Measurements from ENCODE around the gene LECT2.

Gene LECT2

GRCh38 chr5:135990528-135991255 lies 35.9 kb upstream of the LECT2 start:
- H3K4me1 Mint-ChIP-seq (ENCODE audit: low read depth in 2 of 2), result no peaks in the 10 kb centered on the region
- DNase-seq (no peak), ATAC-seq (replicated peaks) (no peak)
- no peaks in the 10 kb centered on the region for H3K36me3 Mint-ChIP-seq (ENCODE audit: insufficient read depth)
- no peak overlapping the region for H3K27ac Mint-ChIP-seq
- peaks cover 23 to 62% of the 10 kb centered on the region in 2 donors for H3K27me3 Mint-ChIP-seq
- H3K4me3 Mint-ChIP-seq, result no peak overlapping the region
- H3K9me3 Mint-ChIP-seq, result peaks cover 0 to 3% of the 10 kb centered on the region in 2 donors

- Mint-ChIP-seq H3K27me3 (peaks cover 20 to 54% of the 10 kb centered on the region in 2 donors), H3K36me3 (ENCODE audit: insufficient read depth) (no peaks in the 10 kb centered on the region), H3K4me3 (no peak overlapping the region), H3K9me3 (peaks cover 0 to under 1% of the 10 kb centered on the region in 2 donors), H3K4me1 (ENCODE audit: low read depth in 2 of 2) (no peaks in the 10 kb centered on the region), H3K27ac (no peak overlapping the region)
- ATAC-seq (replicated peaks), result no peak
- no peak for DNase-seq
Measured at GRCh38 chr5:135989686-135990085, 34.9 kb upstream of the LECT2 start.

- Mint-ChIP-seq H3K9me3 (no peaks in the 10 kb centered on the region), H3K27me3 (peaks cover 18 to 50% of the 10 kb centered on the region in 2 donors), H3K27ac (no peak overlapping the region), H3K4me3 (no peak overlapping the region), H3K36me3 (ENCODE audit: insufficient read depth) (no peaks in the 10 kb centered on the region), H3K4me1 (ENCODE audit: low read depth in 2 of 2) (no peaks in the 10 kb centered on the region)
- DNase-seq, result no peak
- no peak for ATAC-seq (replicated peaks)
Measured at GRCh38 chr5:135988546-135988945, 33.8 kb upstream of the LECT2 start.

GRCh38 chr5:135986891-135987401 lies 32.2 kb upstream of the LECT2 start:
- H3K4me3 Mint-ChIP-seq, result no peak overlapping the region
- DNase-seq (no peak), ATAC-seq (replicated peaks) (no peak)
- H3K27ac Mint-ChIP-seq, result no peak overlapping the region
- H3K36me3 Mint-ChIP-seq (ENCODE audit: insufficient read depth), result no peaks in the 10 kb centered on the region
- no peaks in the 10 kb centered on the region for H3K9me3 Mint-ChIP-seq
- no peaks in the 10 kb centered on the region for H3K4me1 Mint-ChIP-seq (ENCODE audit: low read depth in 2 of 2)
- H3K27me3 Mint-ChIP-seq, result peaks cover 18 to 50% of the 10 kb centered on the region in 2 donors

GRCh38 chr5:135986401-135986800 lies 31.6 kb upstream of the LECT2 start:
- peaks cover 18 to 47% of the 10 kb centered on the region in 2 donors for H3K27me3 Mint-ChIP-seq

GRCh38 chr5:135985951-135986350 lies 31.2 kb upstream of the LECT2 start:
- H3K27ac Mint-ChIP-seq, result no peak overlapping the region
- ATAC-seq (replicated peaks) (no peak), DNase-seq (no peak)
- H3K9me3 Mint-ChIP-seq, result no peaks in the 10 kb centered on the region
- no peaks in the 10 kb centered on the region for H3K36me3 Mint-ChIP-seq (ENCODE audit: insufficient read depth)
- no peak overlapping the region for H3K4me3 Mint-ChIP-seq
- peaks cover 18 to 43% of the 10 kb centered on the region in 2 donors for H3K27me3 Mint-ChIP-seq
- H3K4me1 Mint-ChIP-seq (ENCODE audit: low read depth in 2 of 2), result no peaks in the 10 kb centered on the region

More at GRCh38 chr5:135986401-135986800, 31.6 kb upstream of the LECT2 start:
- Mint-ChIP-seq H3K27ac (no peak overlapping the region), H3K36me3 (ENCODE audit: insufficient read depth) (no peaks in the 10 kb centered on the region), H3K9me3 (no peaks in the 10 kb centered on the region), H3K4me1 (ENCODE audit: low read depth in 2 of 2) (no peaks in the 10 kb centered on the region), H3K4me3 (no peak overlapping the region)
- no peak for DNase-seq
- no peak for ATAC-seq (replicated peaks)

GRCh38 chr5:135980620-135981019 lies 25.8 kb upstream of the LECT2 start:
- H3K9me3 Mint-ChIP-seq, result no peaks in the 10 kb centered on the region
- ATAC-seq (replicated peaks), result no peak
- H3K4me1 Mint-ChIP-seq (ENCODE audit: low read depth in 2 of 2), result no peaks in the 10 kb centered on the region
- no peak overlapping the region for H3K27ac Mint-ChIP-seq
- DNase-seq, result no peak
- H3K4me3 Mint-ChIP-seq, result no peak overlapping the region
- H3K36me3 Mint-ChIP-seq (ENCODE audit: insufficient read depth), result no peaks in the 10 kb centered on the region
- peaks cover 13 to 14% of the 10 kb centered on the region in 2 donors for H3K27me3 Mint-ChIP-seq

- no peaks in the 10 kb centered on the region for H3K36me3 Mint-ChIP-seq (ENCODE audit: insufficient read depth)
- DNase-seq (no peak), ATAC-seq (replicated peaks) (no peak)
- H3K4me3 Mint-ChIP-seq, result no peak overlapping the region
- peaks cover 24 to 25% of the 10 kb centered on the region in 2 donors for H3K27me3 Mint-ChIP-seq
- H3K9me3 Mint-ChIP-seq, result no peaks in the 10 kb centered on the region
- no peaks in the 10 kb centered on the region for H3K4me1 Mint-ChIP-seq (ENCODE audit: low read depth in 2 of 2)
- H3K27ac Mint-ChIP-seq, result no peak overlapping the region
Measured at GRCh38 chr5:135979510-135979909, 24.7 kb upstream of the LECT2 start.

GRCh38 chr5:135978993-135979392 lies 24.2 kb upstream of the LECT2 start:
- DNase-seq (no peak), ATAC-seq (replicated peaks) (no peak)
- Mint-ChIP-seq H3K27ac (no peak overlapping the region), H3K36me3 (ENCODE audit: insufficient read depth) (no peaks in the 10 kb centered on the region), H3K4me1 (ENCODE audit: low read depth in 2 of 2) (no peaks in the 10 kb centered on the region), H3K27me3 (peaks cover 29 to 31% of the 10 kb centered on the region in 2 donors), H3K4me3 (no peak overlapping the region), H3K9me3 (no peaks in the 10 kb centered on the region)

- H3K4me3 Mint-ChIP-seq, result no peak overlapping the region
- peaks cover 37 to 38% of the 10 kb centered on the region in 2 donors for H3K27me3 Mint-ChIP-seq
- H3K36me3 Mint-ChIP-seq (ENCODE audit: insufficient read depth), result no peaks in the 10 kb centered on the region
- H3K9me3 Mint-ChIP-seq, result no peaks in the 10 kb centered on the region
- no peaks in the 10 kb centered on the region for H3K4me1 Mint-ChIP-seq (ENCODE audit: low read depth in 2 of 2)
- DNase-seq, result no peak
- no peak overlapping the region for H3K27ac Mint-ChIP-seq
- ATAC-seq (replicated peaks), result no peak
Measured at GRCh38 chr5:135978212-135978631, 23.4 kb upstream of the LECT2 start.

GRCh38 chr5:135977375-135977928 lies 22.7 kb upstream of the LECT2 start:
- H3K4me1 Mint-ChIP-seq (ENCODE audit: low read depth in 2 of 2), result no peaks in the 10 kb centered on the region
- H3K9me3 Mint-ChIP-seq, result no peaks in the 10 kb centered on the region
- no peak overlapping the region for H3K27ac Mint-ChIP-seq
- peaks cover 41% of the 10 kb centered on the region in 2 donors for H3K27me3 Mint-ChIP-seq
- no peak overlapping the region for H3K4me3 Mint-ChIP-seq
- DNase-seq (peak; percentile 42 to 69 (median 48)), ATAC-seq (replicated peaks) (peak; percentile 86)
- no peaks in the 10 kb centered on the region for H3K36me3 Mint-ChIP-seq (ENCODE audit: insufficient read depth)

- H3K27ac Mint-ChIP-seq, result no peak overlapping the region
- H3K9me3 Mint-ChIP-seq, result no peaks in the 10 kb centered on the region
- DNase-seq, result no peak
- H3K27me3 Mint-ChIP-seq, result peaks cover 41 to 48% of the 10 kb centered on the region in 2 donors
- H3K4me3 Mint-ChIP-seq, result no peak overlapping the region
- H3K36me3 Mint-ChIP-seq (ENCODE audit: insufficient read depth), result no peaks in the 10 kb centered on the region
- no peaks in the 10 kb centered on the region for H3K4me1 Mint-ChIP-seq (ENCODE audit: low read depth in 2 of 2)
- no peak for ATAC-seq (replicated peaks)
Measured at GRCh38 chr5:135976216-135976615, 21.4 kb upstream of the LECT2 start.

- Mint-ChIP-seq H3K27me3 (peaks cover 51 to 58% of the 10 kb centered on the region in 2 donors), H3K36me3 (ENCODE audit: insufficient read depth) (no peaks in the 10 kb centered on the region), H3K27ac (no peak overlapping the region), H3K4me1 (ENCODE audit: low read depth in 2 of 2) (no peaks in the 10 kb centered on the region), H3K9me3 (peaks cover 0 to 2% of the 10 kb centered on the region in 2 donors), H3K4me3 (no peak overlapping the region)
- ATAC-seq (replicated peaks) (no peak), DNase-seq (no peak)
Measured at GRCh38 chr5:135975122-135975521, 20.3 kb upstream of the LECT2 start.

- Mint-ChIP-seq H3K27ac (no peak overlapping the region), H3K9me3 (peaks cover 0 to 2% of the 10 kb centered on the region in 2 donors), H3K4me1 (ENCODE audit: low read depth in 2 of 2) (no peaks in the 10 kb centered on the region), H3K4me3 (no peak overlapping the region), H3K36me3 (ENCODE audit: insufficient read depth) (no peaks in the 10 kb centered on the region), H3K27me3 (peaks cover 52 to 58% of the 10 kb centered on the region in 2 donors)
- no peak for ATAC-seq (replicated peaks)
- no peak for DNase-seq
Measured at GRCh38 chr5:135974021-135974600, 19.3 kb upstream of the LECT2 start.

Data from effector memory CD8-positive, alpha-beta T cell (primary cell).